ENCODE data around the gene CDS2.

- no peak for TF ChIP-seq SMC3 (IDR thresholded peaks at IDR 0.05)
- no peak for TF ChIP-seq USF2 (IDR thresholded peaks at IDR 0.05)
- TF ChIP-seq POLR2A (IDR thresholded peaks at IDR 0.05; ENCODE audit: low read length): no peak
- TF ChIP-seq CTCF (IDR thresholded peaks at IDR 0.05): no peak
- TF ChIP-seq BHLHE40 (IDR thresholded peaks at IDR 0.05; ENCODE audit: low read depth, low read length): no peak
- no peak for TF ChIP-seq EP300 (IDR thresholded peaks at IDR 0.05)
- no peak for TF ChIP-seq CHD4 (IDR thresholded peaks at IDR 0.05; ENCODE audit: borderline replicate concordance)
- no peak for TF ChIP-seq RFX5 (IDR thresholded peaks at IDR 0.05)
- TF ChIP-seq ZFP36 (IDR thresholded peaks at IDR 0.05; ENCODE audit: borderline replicate concordance, partially characterized antibody): no peak
- no peak for TF ChIP-seq PHF8 (IDR thresholded peaks at IDR 0.05; ENCODE audit: borderline replicate concordance, low read depth)
- no peak for TF ChIP-seq RAD21 (conservative IDR thresholded peaks at IDR 0.05 in 1 of 2, IDR thresholded peaks at IDR 0.05 in 1 of 2)
- no peak for TF ChIP-seq HDAC2 (IDR thresholded peaks at IDR 0.05)
Measured at GRCh38 chr20:5156675-5157448, 30.1 kb downstream of the CDS2 start.
